ENCODE data around the gene TRAPPC4.
A peak's percentile ranks its signal among the peaks of the same experiment; 100 is the strongest.
"Not testable (repeated sequence)": the region's sequence is repeated elsewhere in the genome, so short reads cannot be mapped to it uniquely, and the experiment has no call there.

TRAPPC4 gene

GRCh38 chr11:119030329-119031047 is 11.9 kb downstream of the TRAPPC4 start, which contains the start of gene SLC37A4:
Gene SLC37A4 (minus strand): TSS chr11:119030877.
- Histone ChIP-seq H3K4me1 (peaks cover 30% of the 10 kb centered on the region), H3K4me3 (peak within 1 kb of the TSS; percentile 85), H3K36me3 (peaks cover 35% of the 10 kb centered on the region), H3K9ac (peak within 1 kb of the TSS; percentile 79), H3K27ac (peak within 1 kb of the TSS; percentile 72), H3K4me2 (peak within 1 kb of the TSS; percentile 98), H3K9me3 (no peaks in the 10 kb centered on the region), H4K20me1 (no peaks in the 10 kb centered on the region), H3K27me3 (no peaks in the 10 kb centered on the region)
- TF ChIP-seq Cebpa-rat (IDR thresholded peaks at IDR 0.05): no peak

GRCh38 chr11:119031912-119032280 is 13.3 kb downstream of the TRAPPC4 start:
- H3K4me2 ChIP-seq: no peak overlapping the region

GRCh38 chr11:119033421-119033820 is 14.9 kb downstream of the TRAPPC4 start:
- H3K9me3 ChIP-seq, H3K27me3 ChIP-seq, H3K27ac ChIP-seq, H3K4me3 ChIP-seq, H4K20me1 ChIP-seq, H3K36me3 ChIP-seq, H3K9ac ChIP-seq: not testable (repeated sequence)
- Histone ChIP-seq H3K4me1 (peaks cover 30% of the 10 kb centered on the region), H3K4me2 (peak overlapping the region; percentile 42)

More at GRCh38 chr11:119031912-119032280, 13.3 kb downstream of the TRAPPC4 start:
- no peaks in the 10 kb centered on the region for H4K20me1 ChIP-seq
- H3K9me3 ChIP-seq: no peaks in the 10 kb centered on the region
- H3K4me1 ChIP-seq: peaks cover 30% of the 10 kb centered on the region
- no peak overlapping the region for H3K9ac ChIP-seq
- no peaks in the 10 kb centered on the region for H3K27me3 ChIP-seq
- no peak for TF ChIP-seq Cebpa-rat (IDR thresholded peaks at IDR 0.05)
- H3K36me3 ChIP-seq: peaks cover 21% of the 10 kb centered on the region
- no peak overlapping the region for H3K4me3 ChIP-seq
- H3K27ac ChIP-seq: no peak overlapping the region

- Histone ChIP-seq H3K27me3 (no peaks in the 10 kb centered on the region), H3K36me3 (no peaks in the 10 kb centered on the region), H3K4me2 (no peak overlapping the region), H3K27ac (no peak overlapping the region), H3K9ac (no peak overlapping the region), H3K4me3 (no peak overlapping the region), H3K9me3 (no peaks in the 10 kb centered on the region), H4K20me1 (no peaks in the 10 kb centered on the region), H3K4me1 (peaks cover 23% of the 10 kb centered on the region)
- TF ChIP-seq Cebpa-rat (IDR thresholded peaks at IDR 0.05): no peak
These were observed 16.2 kb downstream of the TRAPPC4 start for GRCh38 chr11:119034813-119035212.

- Histone ChIP-seq H3K4me2 (peak overlapping the region; percentile 49; the same call in 1 of the 2 replicates), H3K36me3 (no peaks in the 10 kb centered on the region), H3K4me3 (no peak overlapping the region), H3K4me1 (peaks cover 17% of the 10 kb centered on the region), H3K9ac (no peak overlapping the region), H3K27ac (no peak overlapping the region), H3K9me3 (no peaks in the 10 kb centered on the region), H4K20me1 (no peaks in the 10 kb centered on the region), H3K27me3 (no peaks in the 10 kb centered on the region)
- no peak for TF ChIP-seq Cebpa-rat (IDR thresholded peaks at IDR 0.05)
These were observed 20.3 kb downstream of the TRAPPC4 start for GRCh38 chr11:119038884-119039283.

- not testable (repeated sequence) for H3K9ac ChIP-seq, H3K27ac ChIP-seq
These were observed 20.9 kb downstream of the TRAPPC4 start for GRCh38 chr11:119039471-119039870.

GRCh38 chr11:119041821-119042514 is 23.4 kb downstream of the TRAPPC4 start:
- peaks cover 28% of the 10 kb centered on the region for H3K36me3 ChIP-seq
- H3K27ac ChIP-seq: no peak overlapping the region
- peaks cover 13% of the 10 kb centered on the region for H3K4me1 ChIP-seq
- no peaks in the 10 kb centered on the region; the same call in 1 of the 2 replicates for H4K20me1 ChIP-seq
- no peak for TF ChIP-seq Cebpa-rat (IDR thresholded peaks at IDR 0.05)
- no peak overlapping the region for H3K9ac ChIP-seq
- H3K4me2 ChIP-seq: no peak overlapping the region
- no peaks in the 10 kb centered on the region for H3K27me3 ChIP-seq
- no peaks in the 10 kb centered on the region for H3K9me3 ChIP-seq
- H3K4me3 ChIP-seq: no peak overlapping the region

More at GRCh38 chr11:119039471-119039870, 20.9 kb downstream of the TRAPPC4 start:
- not testable (repeated sequence) for H3K27me3 ChIP-seq, H4K20me1 ChIP-seq, H3K36me3 ChIP-seq, H3K9me3 ChIP-seq, H3K4me3 ChIP-seq
- Histone ChIP-seq H3K4me2 (peak overlapping the region; percentile 49), H3K4me1 (peaks cover 13% of the 10 kb centered on the region)

- Histone ChIP-seq H3K36me3 (peaks cover 37% of the 10 kb centered on the region), H3K9me3 (no peaks in the 10 kb centered on the region), H3K4me3 (no peak overlapping the region), H3K27me3 (no peaks in the 10 kb centered on the region), H3K4me2 (no peak overlapping the region), H3K9ac (no peak overlapping the region), H3K4me1 (peaks cover 13% of the 10 kb centered on the region), H3K27ac (no peak overlapping the region), H4K20me1 (peaks cover under 1% of the 10 kb centered on the region; the same call in 1 of the 2 replicates)
- no peak for TF ChIP-seq Cebpa-rat (IDR thresholded peaks at IDR 0.05)
These were observed 24.4 kb downstream of the TRAPPC4 start for GRCh38 chr11:119042927-119043326.

GRCh38 chr11:119044708-119045107 is 26.1 kb downstream of the TRAPPC4 start:
- peaks cover 6% of the 10 kb centered on the region; the same call in 1 of the 2 replicates for H4K20me1 ChIP-seq
- H3K36me3 ChIP-seq: peaks cover 55% of the 10 kb centered on the region
- no peak overlapping the region for H3K4me2 ChIP-seq
- H3K27me3 ChIP-seq: no peaks in the 10 kb centered on the region
- H3K4me3 ChIP-seq: no peak overlapping the region
- no peaks in the 10 kb centered on the region for H3K9me3 ChIP-seq
- no peak for TF ChIP-seq Cebpa-rat (IDR thresholded peaks at IDR 0.05)
- peaks cover 7% of the 10 kb centered on the region for H3K4me1 ChIP-seq
- H3K9ac ChIP-seq: no peak overlapping the region
- H3K27ac ChIP-seq: no peak overlapping the region

GRCh38 chr11:119046489-119046888 is 27.9 kb downstream of the TRAPPC4 start:
- Histone ChIP-seq H3K4me2 (no peak overlapping the region), H3K36me3 (peaks cover 73% of the 10 kb centered on the region), H4K20me1 (peaks cover 11% of the 10 kb centered on the region; the same call in 1 of the 2 replicates), H3K9ac (no peak overlapping the region), H3K4me1 (no peaks in the 10 kb centered on the region), H3K9me3 (no peaks in the 10 kb centered on the region), H3K27me3 (no peaks in the 10 kb centered on the region), H3K27ac (no peak overlapping the region), H3K4me3 (no peak overlapping the region)
- no peak for TF ChIP-seq Cebpa-rat (IDR thresholded peaks at IDR 0.05)
